ENCODE measurements around the gene NEO1.

The NEO1 gene

GRCh38 chr15:73226093-73226814, 174.0 kb downstream of the NEO1 start:
- no peaks in the 10 kb centered on the region for H3K9me3 ChIP-seq (ENCODE audit: insufficient read depth, low read length)
- no peak overlapping the region for H3K9ac ChIP-seq (ENCODE audit: low read length)
- H3K9me2 ChIP-seq (replicated peaks; ENCODE audit: insufficient read depth, low read length) = no peaks in the 10 kb centered on the region
- no peaks in the 10 kb centered on the region for H3K79me2 ChIP-seq (ENCODE audit: insufficient read depth, low read length)
- no peak overlapping the region for H2AFZ ChIP-seq (ENCODE audit: low read depth, low read length, severe bottlenecking)
- H3K36me3 ChIP-seq (ENCODE audit: low read length) = no peaks in the 10 kb centered on the region
- TF ChIP-seq EZH2phosphoT487 (conservative IDR thresholded peaks at IDR 0.05; ENCODE audit: low read length) (no peak), CTCF (IDR thresholded peaks at IDR 0.05; ENCODE audit: insufficient read depth, low read length, poor library complexity, severe bottlenecking) (no peak)
- H3K27ac ChIP-seq (ENCODE audit: low read depth, low read length) = no peak overlapping the region
- no peaks in the 10 kb centered on the region for H3F3A ChIP-seq (ENCODE audit: insufficient read depth)
- no peaks in the 10 kb centered on the region for H4K20me1 ChIP-seq (ENCODE audit: low read depth, low read length)
- no peaks in the 10 kb centered on the region for H3K27me3 ChIP-seq (ENCODE audit: low read length)
- no peak overlapping the region for H3K4me3 ChIP-seq (ENCODE audit: insufficient read depth, low read length, poor library complexity, severe bottlenecking)
- H3K4me2 ChIP-seq (ENCODE audit: low read depth, low read length, poor library complexity, severe bottlenecking) = no peak overlapping the region

DNA sequence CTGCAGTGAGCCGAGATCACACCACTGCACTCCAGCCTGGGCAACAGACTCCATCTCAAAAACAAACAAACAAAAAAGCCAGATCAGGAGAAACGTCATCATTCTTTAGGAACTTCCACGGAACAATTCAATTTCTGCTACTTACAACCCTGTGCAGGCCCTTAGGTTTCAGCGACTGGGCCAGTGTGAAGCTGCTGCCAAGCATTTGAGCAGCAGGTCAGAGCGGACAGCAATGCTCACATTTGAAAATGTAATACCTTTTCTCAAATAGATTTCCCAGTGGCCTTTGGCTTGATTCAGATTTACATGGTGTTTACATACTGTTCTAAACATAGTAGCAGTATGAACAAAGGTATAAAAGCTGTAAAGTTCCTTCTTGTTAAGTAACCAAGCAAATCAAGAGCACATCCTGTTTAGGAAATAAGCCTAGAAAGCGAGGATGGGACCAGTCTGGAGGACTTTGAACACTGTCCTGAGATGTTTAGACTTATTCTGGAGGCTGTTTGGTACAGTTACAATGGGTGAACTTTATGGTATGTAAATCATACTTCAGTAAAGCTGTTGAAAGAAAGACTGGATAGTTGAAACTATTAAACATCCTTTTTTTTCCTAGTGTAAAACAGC, 175.3 kb downstream of the NEO1 start:
- H3K27ac ChIP-seq (ENCODE audit: low read depth, low read length) = no peak overlapping the region
- no peaks in the 10 kb centered on the region for H4K20me1 ChIP-seq (ENCODE audit: low read depth, low read length)
- H2AFZ ChIP-seq (ENCODE audit: low read depth, low read length, severe bottlenecking) = no peak overlapping the region
- H3K4me2 ChIP-seq (ENCODE audit: low read depth, low read length, poor library complexity, severe bottlenecking) = no peak overlapping the region
- TF ChIP-seq CTCF (IDR thresholded peaks at IDR 0.05; ENCODE audit: insufficient read depth, low read length, poor library complexity, severe bottlenecking) (no peak), EZH2phosphoT487 (conservative IDR thresholded peaks at IDR 0.05; ENCODE audit: low read length) (no peak)
- no peaks in the 10 kb centered on the region for H3K27me3 ChIP-seq (ENCODE audit: low read length)
- no peaks in the 10 kb centered on the region for H3K9me2 ChIP-seq (replicated peaks; ENCODE audit: insufficient read depth, low read length)
- no peaks in the 10 kb centered on the region for H3K79me2 ChIP-seq (ENCODE audit: insufficient read depth, low read length)
- H3F3A ChIP-seq (ENCODE audit: insufficient read depth) = no peaks in the 10 kb centered on the region
- H3K9ac ChIP-seq (ENCODE audit: low read length) = no peak overlapping the region
- H3K4me3 ChIP-seq (ENCODE audit: insufficient read depth, low read length, poor library complexity, severe bottlenecking) = no peak overlapping the region
- no peaks in the 10 kb centered on the region for H3K9me3 ChIP-seq (ENCODE audit: insufficient read depth, low read length)
- H3K36me3 ChIP-seq (ENCODE audit: low read length) = no peaks in the 10 kb centered on the region

GRCh38 chr15:73228128-73228646, 175.9 kb downstream of the NEO1 start:
- TF ChIP-seq EZH2phosphoT487 (conservative IDR thresholded peaks at IDR 0.05; ENCODE audit: low read length) (no peak), CTCF (IDR thresholded peaks at IDR 0.05; ENCODE audit: insufficient read depth, low read length, poor library complexity, severe bottlenecking) (no peak)
- Histone ChIP-seq H3K36me3 (ENCODE audit: low read length) (no peaks in the 10 kb centered on the region), H3F3A (ENCODE audit: insufficient read depth) (no peaks in the 10 kb centered on the region), H3K9ac (ENCODE audit: low read length) (no peak overlapping the region), H3K9me2 (replicated peaks; ENCODE audit: insufficient read depth, low read length) (no peaks in the 10 kb centered on the region), H2AFZ (ENCODE audit: low read depth, low read length, severe bottlenecking) (no peak overlapping the region), H3K4me3 (ENCODE audit: insufficient read depth, low read length, poor library complexity, severe bottlenecking) (no peak overlapping the region), H3K79me2 (ENCODE audit: insufficient read depth, low read length) (no peaks in the 10 kb centered on the region), H3K9me3 (ENCODE audit: insufficient read depth, low read length) (no peaks in the 10 kb centered on the region), H3K27me3 (ENCODE audit: low read length) (no peaks in the 10 kb centered on the region), H3K4me2 (ENCODE audit: low read depth, low read length, poor library complexity, severe bottlenecking) (no peak overlapping the region), H4K20me1 (ENCODE audit: low read depth, low read length) (no peaks in the 10 kb centered on the region), H3K27ac (ENCODE audit: low read depth, low read length) (no peak overlapping the region)
